Neural cell (in vitro differentiated cells): ENCODE results near the gene CYP26B1. TPM values are rescaled to one million over a fixed set of nuclear protein-coding genes. Genes with fewer than 3 reads are reported as not detected.
"Not testable (repeated sequence)": the region's sequence is repeated elsewhere in the genome, so short reads cannot be mapped to it uniquely, and the experiment has no call there.

Experiments used
- H2AFZ ChIP-seq: fragments of 200-600, 300-800 bp; sonication (generic), shearing (Covaris generic); 2 replicates; pipeline ENCODE4 v1.6.0; 2014; ENCODE audit warnings: low read depth, mild to moderate bottlenecking, antibody characterized with exemption, low read length, moderate library complexity
- H3F3A ChIP-seq: fragments of 200-600 bp; shearing (Covaris generic); 2 replicates; pipeline ENCODE4 v1.6.1; 2016; ENCODE audit warnings: mild to moderate bottlenecking, moderate library complexity, mixed read lengths, antibody characterized with exemption, low read length; ENCODE audit not compliant: insufficient read depth, poor library complexity, severe bottlenecking
- H3K27ac ChIP-seq: fragments of 200-600, 300-800 bp; sonication (generic), shearing (Covaris generic); 2 replicates; pipeline ENCODE4 v1.5.1; 2014; ENCODE audit warnings: mild to moderate bottlenecking, low read length, moderate library complexity
- H3K27me3 ChIP-seq: fragments of 300-800, 200-600 bp; sonication (generic), shearing (Covaris generic); 2 replicates; pipeline ENCODE4 v1.6.0; 2014; ENCODE audit warnings: mild to moderate bottlenecking, low read depth, low read length, moderate library complexity; ENCODE audit not compliant: insufficient read depth
- H3K36me3 ChIP-seq: fragments of 300-800, 200-600 bp; sonication (generic), shearing (Covaris generic); 2 replicates; pipeline ENCODE4 v1.5.1; 2014; ENCODE audit warnings: mild to moderate bottlenecking, antibody characterized with exemption, low read length, moderate library complexity; ENCODE audit not compliant: insufficient read depth
- H3K4me2 ChIP-seq: fragments of 300-800, 200-600 bp; sonication (generic), shearing (Covaris generic); 2 replicates; pipeline ENCODE4 v1.6.0; 2014; ENCODE audit warnings: mild to moderate bottlenecking, low read length
- H3K4me3 ChIP-seq: fragments of 300-800, 200-600 bp; sonication (generic), shearing (Covaris generic); 2 replicates; pipeline ENCODE4 v1.5.1; 2014; ENCODE audit warnings: mild to moderate bottlenecking, low read length, moderate library complexity
- H3K79me2 ChIP-seq: fragments of 200-600 bp; shearing (Covaris generic); replicated peaks from 2 replicates; pipeline ENCODE4 v1.6.0; 2014; ENCODE audit warnings: mild to moderate bottlenecking, low read length, moderate library complexity; ENCODE audit not compliant: insufficient read depth
- H3K9ac ChIP-seq: fragments of 300-800, 200-600 bp; sonication (generic), shearing (Covaris generic); 2 replicates; pipeline ENCODE4 v1.6.1; 2016; ENCODE audit warnings: mild to moderate bottlenecking, low read length, mixed read lengths
- H3K9me2 ChIP-seq: fragments of 200-600 bp; shearing (Covaris generic); 2 replicates; pipeline ENCODE4 v1.6.1; 2016; ENCODE audit warnings: mild to moderate bottlenecking, low read length, mixed read lengths; ENCODE audit not compliant: insufficient read depth
- H3K9me3 ChIP-seq: fragments of 200-600, 300-800 bp; sonication (generic), shearing (Covaris generic); 2 replicates; pipeline ENCODE4 v1.6.1; 2016; ENCODE audit warnings: mild to moderate bottlenecking, mixed run types, low read length, moderate library complexity, mixed read lengths
- H4K20me1 ChIP-seq: fragments of 200-600 bp; shearing (Covaris generic); 2 replicates; pipeline ENCODE4 v1.6.1; 2016; ENCODE audit warnings: mild to moderate bottlenecking, mixed run types; ENCODE audit not compliant: insufficient read depth
- CTCF ChIP-seq: fragments of 450-650 bp; IDR thresholded peaks from 2 replicates; pipeline ENCODE4 v1.5.1; 2014; ENCODE audit warnings: antibody characterized with exemption, mild to moderate bottlenecking, moderate library complexity; ENCODE audit not compliant: poor library complexity, severe bottlenecking
- EZH2 ChIP-seq: fragments of 200-600, 300-800 bp; shearing (Covaris generic), sonication (generic); IDR thresholded peaks from 2 replicates; pipeline ENCODE4 v1.6.1; 2014; ENCODE audit warnings: antibody characterized with exemption, low read length, borderline replicate concordance, mild to moderate bottlenecking; ENCODE audit not compliant: insufficient read depth, poor library complexity, severe bottlenecking
- MXI1 ChIP-seq: fragments of 450-650 bp; conservative IDR thresholded peaks from 2 replicates; pipeline ENCODE4 v1.6.1; 2014; ENCODE audit warnings: antibody characterized with exemption, mild to moderate bottlenecking; ENCODE audit not compliant: poor library complexity, severe bottlenecking
- POLR2AphosphoS5 ChIP-seq: IDR thresholded peaks from 2 replicates; pipeline ENCODE4 v1.6.1; 2012
- RAD21 ChIP-seq: fragments of 450-650 bp; conservative IDR thresholded peaks from 2 replicates; pipeline ENCODE4 v1.6.1; 2014; ENCODE audit warnings: antibody characterized with exemption, mild to moderate bottlenecking, moderate library complexity
- SMC3 ChIP-seq: fragments of 450-650 bp; conservative IDR thresholded peaks from 2 replicates; pipeline ENCODE4 v1.6.1; 2014; ENCODE audit warnings: antibody characterized with exemption, mild to moderate bottlenecking, moderate library complexity; ENCODE audit not compliant: poor library complexity
- TAF1 ChIP-seq: IDR thresholded peaks from 2 replicates; pipeline ENCODE4 v1.6.1; 2012; ENCODE audit warnings: low read depth
- polyA plus RNA-seq: library from polyadenylated mRNA; depleted of rRNA; stranded (reverse); fragments of >200 nt; gene quantifications from 2 replicates; pipeline ENCODE4 v1.2.3, GENCODE V29; 2014
- TF ChIP-seq, protein P1 (sequence below): IDR thresholded peaks from 2 replicates; pipeline ENCODE4 v1.6.1; 2012; ENCODE audit warnings: borderline replicate concordance

The CYP26B1 gene
- polyA plus RNA-seq, 1 donor from 2014 or later = 0.83 TPM

- no peak overlapping the region for H2AFZ ChIP-seq
- no peaks in the 10 kb centered on the region for H3K36me3 ChIP-seq
- no peaks in the 10 kb centered on the region for H3K79me2 ChIP-seq
- H3K27me3 ChIP-seq = no peaks in the 10 kb centered on the region
- H3F3A ChIP-seq = no peaks in the 10 kb centered on the region
- H3K9me2 ChIP-seq = no peaks in the 10 kb centered on the region
- no peak overlapping the region for H3K9ac ChIP-seq
- no peaks in the 10 kb centered on the region for H3K9me3 ChIP-seq
- H3K4me2 ChIP-seq = no peak overlapping the region
- H3K27ac ChIP-seq = no peak overlapping the region
- no peaks in the 10 kb centered on the region for H4K20me1 ChIP-seq
- H3K4me3 ChIP-seq = no peak overlapping the region
- TF ChIP-seq TAF1 = no peak
- TF ChIP-seq, protein P1, sequence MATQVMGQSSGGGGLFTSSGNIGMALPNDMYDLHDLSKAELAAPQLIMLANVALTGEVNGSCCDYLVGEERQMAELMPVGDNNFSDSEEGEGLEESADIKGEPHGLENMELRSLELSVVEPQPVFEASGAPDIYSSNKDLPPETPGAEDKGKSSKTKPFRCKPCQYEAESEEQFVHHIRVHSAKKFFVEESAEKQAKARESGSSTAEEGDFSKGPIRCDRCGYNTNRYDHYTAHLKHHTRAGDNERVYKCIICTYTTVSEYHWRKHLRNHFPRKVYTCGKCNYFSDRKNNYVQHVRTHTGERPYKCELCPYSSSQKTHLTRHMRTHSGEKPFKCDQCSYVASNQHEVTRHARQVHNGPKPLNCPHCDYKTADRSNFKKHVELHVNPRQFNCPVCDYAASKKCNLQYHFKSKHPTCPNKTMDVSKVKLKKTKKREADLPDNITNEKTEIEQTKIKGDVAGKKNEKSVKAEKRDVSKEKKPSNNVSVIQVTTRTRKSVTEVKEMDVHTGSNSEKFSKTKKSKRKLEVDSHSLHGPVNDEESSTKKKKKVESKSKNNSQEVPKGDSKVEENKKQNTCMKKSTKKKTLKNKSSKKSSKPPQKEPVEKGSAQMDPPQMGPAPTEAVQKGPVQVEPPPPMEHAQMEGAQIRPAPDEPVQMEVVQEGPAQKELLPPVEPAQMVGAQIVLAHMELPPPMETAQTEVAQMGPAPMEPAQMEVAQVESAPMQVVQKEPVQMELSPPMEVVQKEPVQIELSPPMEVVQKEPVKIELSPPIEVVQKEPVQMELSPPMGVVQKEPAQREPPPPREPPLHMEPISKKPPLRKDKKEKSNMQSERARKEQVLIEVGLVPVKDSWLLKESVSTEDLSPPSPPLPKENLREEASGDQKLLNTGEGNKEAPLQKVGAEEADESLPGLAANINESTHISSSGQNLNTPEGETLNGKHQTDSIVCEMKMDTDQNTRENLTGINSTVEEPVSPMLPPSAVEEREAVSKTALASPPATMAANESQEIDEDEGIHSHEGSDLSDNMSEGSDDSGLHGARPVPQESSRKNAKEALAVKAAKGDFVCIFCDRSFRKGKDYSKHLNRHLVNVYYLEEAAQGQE = no peak
- no peak for TF ChIP-seq SMC3
- TF ChIP-seq MXI1 = no peak
These were observed 58.1 kb downstream of the CYP26B1 start for GRCh38 chr2:72089537-72089936.

- H2AFZ ChIP-seq = no peak overlapping the region
- H3K4me2 ChIP-seq = no peak overlapping the region
- H3F3A ChIP-seq = no peaks in the 10 kb centered on the region
- H4K20me1 ChIP-seq = no peaks in the 10 kb centered on the region
- no peaks in the 10 kb centered on the region for H3K27me3 ChIP-seq
- no peaks in the 10 kb centered on the region for H3K79me2 ChIP-seq
- no peaks in the 10 kb centered on the region for H3K36me3 ChIP-seq
- H3K27ac ChIP-seq = no peak overlapping the region
- H3K9me3 ChIP-seq = no peaks in the 10 kb centered on the region
- no peaks in the 10 kb centered on the region for H3K9me2 ChIP-seq
- H3K4me3 ChIP-seq = no peak overlapping the region
- no peak overlapping the region for H3K9ac ChIP-seq
- TF ChIP-seq EZH2 (no peak), RAD21 (no peak), CTCF (no peak), POLR2AphosphoS5 (no peak)
These were observed 58.6 kb downstream of the CYP26B1 start for GRCh38 chr2:72089028-72089427.

GRCh38 chr2:72086871-72087633 lies 60.6 kb downstream of the CYP26B1 start:
- H3K9me3 ChIP-seq, H3K27ac ChIP-seq, H3K4me2 ChIP-seq, H3K79me2 ChIP-seq, H3K4me3 ChIP-seq, H3K27me3 ChIP-seq, H4K20me1 ChIP-seq, H3K9me2 ChIP-seq, H3F3A ChIP-seq, H2AFZ ChIP-seq, H3K9ac ChIP-seq, H3K36me3 ChIP-seq: not testable (repeated sequence)
